Neural cell (in vitro differentiated cells): ENCODE results near the gene SLC12A7.

ENCODE experiments used
- EP300 ChIP-seq: fragments of 450-650 bp; conservative IDR thresholded peaks from 2 replicates; pipeline ENCODE4 v1.6.1; 2014; ENCODE audit warnings: antibody characterized with exemption, mild to moderate bottlenecking, moderate library complexity; ENCODE audit not compliant: poor library complexity, severe bottlenecking
- EZH2 ChIP-seq: fragments of 200-600, 300-800 bp; shearing (Covaris generic), sonication (generic); IDR thresholded peaks from 2 replicates; pipeline ENCODE4 v1.6.1; 2014; ENCODE audit warnings: antibody characterized with exemption, low read length, borderline replicate concordance, mild to moderate bottlenecking; ENCODE audit not compliant: insufficient read depth, poor library complexity, severe bottlenecking
- POLR2AphosphoS5 ChIP-seq: IDR thresholded peaks from 2 replicates; pipeline ENCODE4 v1.6.1; 2012
- TF ChIP-seq, protein P1 (sequence below): fragments of 450-650 bp; IDR thresholded peaks from 2 replicates; pipeline ENCODE4 v1.5.1; 2014; ENCODE audit warnings: antibody characterized with exemption, mild to moderate bottlenecking, moderate library complexity; ENCODE audit not compliant: poor library complexity, severe bottlenecking
- TF ChIP-seq, protein P2 (sequence below): IDR thresholded peaks from 2 replicates; pipeline ENCODE4 v1.6.1; 2012; ENCODE audit warnings: borderline replicate concordance

DNA sequence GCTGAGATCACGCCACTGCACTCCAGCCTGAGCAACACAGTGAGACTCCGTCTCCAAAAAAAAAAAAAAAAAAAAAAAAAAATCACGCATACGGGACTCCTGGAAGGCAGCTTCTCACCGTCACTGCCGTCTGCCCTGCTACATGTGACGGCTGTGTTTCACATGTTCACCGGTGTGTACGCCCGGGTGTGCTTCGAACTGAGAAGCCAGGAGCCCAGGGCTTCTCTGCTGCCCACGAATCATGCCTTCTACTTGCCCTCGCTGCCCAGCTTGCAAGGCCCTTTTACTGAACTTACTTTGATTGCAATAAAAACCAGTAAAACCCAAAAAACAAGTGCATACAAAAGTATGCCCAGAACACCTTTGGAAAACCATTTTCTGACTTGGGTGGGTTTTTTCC, 109.0 kb downstream of the SLC12A7 start:
- TF ChIP-seq, protein P1, sequence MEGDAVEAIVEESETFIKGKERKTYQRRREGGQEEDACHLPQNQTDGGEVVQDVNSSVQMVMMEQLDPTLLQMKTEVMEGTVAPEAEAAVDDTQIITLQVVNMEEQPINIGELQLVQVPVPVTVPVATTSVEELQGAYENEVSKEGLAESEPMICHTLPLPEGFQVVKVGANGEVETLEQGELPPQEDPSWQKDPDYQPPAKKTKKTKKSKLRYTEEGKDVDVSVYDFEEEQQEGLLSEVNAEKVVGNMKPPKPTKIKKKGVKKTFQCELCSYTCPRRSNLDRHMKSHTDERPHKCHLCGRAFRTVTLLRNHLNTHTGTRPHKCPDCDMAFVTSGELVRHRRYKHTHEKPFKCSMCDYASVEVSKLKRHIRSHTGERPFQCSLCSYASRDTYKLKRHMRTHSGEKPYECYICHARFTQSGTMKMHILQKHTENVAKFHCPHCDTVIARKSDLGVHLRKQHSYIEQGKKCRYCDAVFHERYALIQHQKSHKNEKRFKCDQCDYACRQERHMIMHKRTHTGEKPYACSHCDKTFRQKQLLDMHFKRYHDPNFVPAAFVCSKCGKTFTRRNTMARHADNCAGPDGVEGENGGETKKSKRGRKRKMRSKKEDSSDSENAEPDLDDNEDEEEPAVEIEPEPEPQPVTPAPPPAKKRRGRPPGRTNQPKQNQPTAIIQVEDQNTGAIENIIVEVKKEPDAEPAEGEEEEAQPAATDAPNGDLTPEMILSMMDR, result no peak
- TF ChIP-seq EZH2, result no peak
- no peak for TF ChIP-seq EP300
- TF ChIP-seq POLR2AphosphoS5, result no peak
- TF ChIP-seq, protein P2, sequence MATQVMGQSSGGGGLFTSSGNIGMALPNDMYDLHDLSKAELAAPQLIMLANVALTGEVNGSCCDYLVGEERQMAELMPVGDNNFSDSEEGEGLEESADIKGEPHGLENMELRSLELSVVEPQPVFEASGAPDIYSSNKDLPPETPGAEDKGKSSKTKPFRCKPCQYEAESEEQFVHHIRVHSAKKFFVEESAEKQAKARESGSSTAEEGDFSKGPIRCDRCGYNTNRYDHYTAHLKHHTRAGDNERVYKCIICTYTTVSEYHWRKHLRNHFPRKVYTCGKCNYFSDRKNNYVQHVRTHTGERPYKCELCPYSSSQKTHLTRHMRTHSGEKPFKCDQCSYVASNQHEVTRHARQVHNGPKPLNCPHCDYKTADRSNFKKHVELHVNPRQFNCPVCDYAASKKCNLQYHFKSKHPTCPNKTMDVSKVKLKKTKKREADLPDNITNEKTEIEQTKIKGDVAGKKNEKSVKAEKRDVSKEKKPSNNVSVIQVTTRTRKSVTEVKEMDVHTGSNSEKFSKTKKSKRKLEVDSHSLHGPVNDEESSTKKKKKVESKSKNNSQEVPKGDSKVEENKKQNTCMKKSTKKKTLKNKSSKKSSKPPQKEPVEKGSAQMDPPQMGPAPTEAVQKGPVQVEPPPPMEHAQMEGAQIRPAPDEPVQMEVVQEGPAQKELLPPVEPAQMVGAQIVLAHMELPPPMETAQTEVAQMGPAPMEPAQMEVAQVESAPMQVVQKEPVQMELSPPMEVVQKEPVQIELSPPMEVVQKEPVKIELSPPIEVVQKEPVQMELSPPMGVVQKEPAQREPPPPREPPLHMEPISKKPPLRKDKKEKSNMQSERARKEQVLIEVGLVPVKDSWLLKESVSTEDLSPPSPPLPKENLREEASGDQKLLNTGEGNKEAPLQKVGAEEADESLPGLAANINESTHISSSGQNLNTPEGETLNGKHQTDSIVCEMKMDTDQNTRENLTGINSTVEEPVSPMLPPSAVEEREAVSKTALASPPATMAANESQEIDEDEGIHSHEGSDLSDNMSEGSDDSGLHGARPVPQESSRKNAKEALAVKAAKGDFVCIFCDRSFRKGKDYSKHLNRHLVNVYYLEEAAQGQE, result no peak
